Mesenteric fat pad (tissue), 1 donor: ENCODE measurements around the gene CSF1. TPM values are rescaled to one million over a fixed set of nuclear protein-coding genes. Genes with fewer than 3 reads are reported as not detected.

Experiments
- DNase-seq: peaks from one replicate; pipeline ENCODE4 v3.0.0-alpha.2; 2020; ENCODE audit warnings: low spot score
- total RNA-seq: library from RNA; stranded (reverse); fragmentation: NEBNext Ultra II Directional; extraction: Animal tissue kit (Norgen Biotek cat#: 25700); gene quantifications from one replicate; pipeline ENCODE4 v1.2.1, GENCODE V29; 2021
- donor health status: DM: yes; HTN: yes; CAD: no.

The CSF1 gene
- total RNA-seq, 1 donor from 2014 or later = 228 TPM

GRCh38 chr1:109882288-109883245 is 28.1 kb upstream of the CSF1 start:
- no peak for DNase-seq

GRCh38 chr1:109883248-109883955 is 27.2 kb upstream of the CSF1 start:
- peak; percentile 83 for DNase-seq

GRCh38 chr1:109884242-109884891 is 26.3 kb upstream of the CSF1 start:
- DNase-seq = peak; percentile 67

- DNase-seq = peak; percentile 45
These were observed 25.1 kb upstream of the CSF1 start for GRCh38 chr1:109885589-109885988.

GRCh38 chr1:109886827-109887226 is 23.8 kb upstream of the CSF1 start:
- DNase-seq = peak; percentile 60

GRCh38 chr1:109887271-109887670 is 23.4 kb upstream of the CSF1 start:
- peak; percentile 12 for DNase-seq

GRCh38 chr1:109887884-109888283 is 22.8 kb upstream of the CSF1 start:
- DNase-seq = peak; percentile 16

GRCh38 chr1:109889094-109889493 is 21.6 kb upstream of the CSF1 start:
- DNase-seq = no peak

GRCh38 chr1:109890115-109890953 is 20.3 kb upstream of the CSF1 start:
- peak; percentile 41 for DNase-seq

- DNase-seq = no peak
These were observed 18.7 kb upstream of the CSF1 start for GRCh38 chr1:109891930-109892329.

- DNase-seq = no peak
These were observed 17.9 kb upstream of the CSF1 start for GRCh38 chr1:109892561-109893368.

GRCh38 chr1:109893532-109894171 is 17.0 kb upstream of the CSF1 start:
- DNase-seq = no peak

- DNase-seq = no peak
These were observed 15.6 kb upstream of the CSF1 start for GRCh38 chr1:109894823-109895719.

GRCh38 chr1:109895720-109896504 is 14.7 kb upstream of the CSF1 start:
- no peak for DNase-seq

- DNase-seq = no peak
These were observed 14.0 kb upstream of the CSF1 start for GRCh38 chr1:109896681-109897080.

GRCh38 chr1:109897259-109897955 is 13.2 kb upstream of the CSF1 start:
- DNase-seq = no peak

- DNase-seq = no peak
These were observed 11.8 kb upstream of the CSF1 start for GRCh38 chr1:109898842-109899241.
